K562 (cell line): ENCODE data around the gene FAM120AOS.

Experiments
- CTCF ChIP-seq, 3 experiments: IDR thresholded peaks in 2 of 3; conservative IDR thresholded peaks in 1 of 3; 2 replicates each; pipeline ENCODE4 v1.5.1; 2011 to 2012; ENCODE audit warnings: low read length in 3 of 3, mild to moderate bottlenecking in 3 of 3, control low read depth in 2 of 3, improper control_type of control experiment in 1 of 3, inconsistent platforms in 1 of 3, low read depth in 1 of 3, mixed read lengths in 1 of 3, moderate library complexity in 1 of 3; ENCODE audit not compliant: insufficient read depth in 2 of 3
- HMGXB4 ChIP-seq: sonication (generic); formaldehyde crosslinking; IDR thresholded peaks from 2 replicates; pipeline ENCODE4 v1.8.1; 2023; ENCODE audit warnings: mild to moderate bottlenecking, missing genetic modification reagents
- STAG1 ChIP-seq: sonication (generic); formaldehyde crosslinking; IDR thresholded peaks from 2 replicates; pipeline ENCODE4 v1.5.0; 2020; ENCODE audit warnings: missing genetic modification reagents, borderline replicate concordance
- TRIM24 ChIP-seq, 2 experiments: fragments of 450-650 bp; IDR thresholded peaks; 2 replicates each; pipeline ENCODE4 v1.6.1; 2016
- ZBTB2 ChIP-seq: fragments of 450-650 bp; IDR thresholded peaks from 2 replicates; pipeline ENCODE4 v1.6.1; 2016; ENCODE audit warnings: antibody characterized with exemption
- ZSCAN29 ChIP-seq: fragments of 450-650 bp; IDR thresholded peaks from 2 replicates; pipeline ENCODE4 v1.6.1; 2017
- ZZZ3 ChIP-seq: fragments of 450-650 bp; IDR thresholded peaks from 2 replicates; pipeline ENCODE4 v1.6.1; 2016; ENCODE audit warnings: antibody characterized with exemption, mild to moderate bottlenecking, moderate library complexity

GRCh38 chr9:93456022-93456421 lies 2.6 kb upstream of the FAM120AOS start:
- no peak for TF ChIP-seq CTCF (IDR thresholded peaks at IDR 0.05 in 2 of 3, conservative IDR thresholded peaks at IDR 0.05 in 1 of 3; ENCODE audit: insufficient read depth in 2 of 3, low read depth in 1 of 3, low read length in 3 of 3)
- TF ChIP-seq TRIM24 (IDR thresholded peaks at IDR 0.05): no peak
- TF ChIP-seq ZSCAN29: no peak
- TF ChIP-seq STAG1: no peak
- no peak for TF ChIP-seq ZZZ3
- TF ChIP-seq ZBTB2: no peak
- TF ChIP-seq HMGXB4 (CRISPR knock-in tag): no peak
